HepG2 (cell line): ENCODE data around the gene DDX4. TPM values are rescaled to one million over a fixed set of nuclear protein-coding genes. Genes with fewer than 3 reads are reported as not detected.

Experiments used
- CBX5 ChIP-seq: sonication (generic); formaldehyde crosslinking; IDR thresholded peaks from 2 replicates; pipeline ENCODE4 v1.4.0; 2020; ENCODE audit warnings: missing genetic modification reagents, borderline replicate concordance
- ELF3 ChIP-seq: IDR thresholded peaks from 2 replicates; pipeline ENCODE4 v1.6.1; 2016; ENCODE audit warnings: missing genetic modification reagents, missing compliant biosample characterization
- GATA4 ChIP-seq: sonication (generic); IDR thresholded peaks from 2 replicates; pipeline ENCODE4 v1.6.1; 2016; ENCODE audit warnings: antibody characterized with exemption, low read depth, borderline replicate concordance
- KDM5A ChIP-seq: fragments of 200-600 bp; sonication (generic); IDR thresholded peaks from 2 replicates; pipeline ENCODE4 v1.7.0; 2018; ENCODE audit warnings: antibody characterized with exemption, mild to moderate bottlenecking, low read length, borderline replicate concordance
- TERF1 ChIP-seq: sonication (generic); formaldehyde crosslinking; IDR thresholded peaks from 2 replicates; pipeline ENCODE4 v1.8.0; 2022; ENCODE audit warnings: mild to moderate bottlenecking, missing genetic modification reagents, moderate library complexity
- TGIF2 ChIP-seq: IDR thresholded peaks from 2 replicates; pipeline ENCODE4 v1.6.1; 2016; ENCODE audit warnings: control low read depth, missing compliant biosample characterization
- THAP9 ChIP-seq: sonication (generic); formaldehyde crosslinking; IDR thresholded peaks from 2 replicates; pipeline ENCODE4; 2020; ENCODE audit warnings: missing genetic modification reagents, mild to moderate bottlenecking, borderline replicate concordance
- ZBED4 ChIP-seq: sonication (generic); formaldehyde crosslinking; IDR thresholded peaks from 2 replicates; pipeline ENCODE4 v1.4.0; 2020; ENCODE audit warnings: missing genetic modification reagents, borderline replicate concordance
- ZFP91 ChIP-seq: sonication (generic); formaldehyde crosslinking; IDR thresholded peaks from 2 replicates; pipeline ENCODE4 v1.9.0; 2022; ENCODE audit warnings: missing genetic modification reagents, mild to moderate bottlenecking, borderline replicate concordance
- ZNF646 ChIP-seq: sonication (generic); formaldehyde crosslinking; IDR thresholded peaks from 2 replicates; pipeline ENCODE4 v1.9.0; 2021; ENCODE audit warnings: mild to moderate bottlenecking, missing genetic modification reagents
- polyA plus RNA-seq, 8 experiments: library from polyadenylated mRNA; depleted of rRNA in 3 of 8; stranded (reverse) in 7 of 8; unstranded in 1 of 8; fragments of >200 nt; fragmentation: Illumina TruSeq in 4 of 8; extraction: Trizol in 4 of 8; gene quantifications; 2 replicates each; pipeline versions ENCODE4 v1.2.1 to v1.2.3, GENCODE V29; 2011 to 2016; ENCODE audit warnings: low read depth in 4 of 8, missing spikeins in 1 of 8, mixed read lengths in 1 of 8; ENCODE audit not compliant: insufficient read depth in 1 of 8
- total RNA-seq, 5 experiments: library from RNA; depleted of rRNA; stranded (reverse); fragments of >200 nt; fragmentation: Illumina TruSeq; extraction: Trizol; gene quantifications; 2 replicates each; pipeline ENCODE4 v1.2.3, GENCODE V29; 2016; ENCODE audit warnings: low read depth in 1 of 5

DDX4 gene
- total and polyA plus RNA-seq, 2 of the 13 experiments (the other 11 are each of a cell fraction or from before 2014, with no cell fraction given), result 0.05 TPM; not detected in 1

- TF ChIP-seq ZNF646 (CRISPR knock-in tag), result 0 out of 2 replicates have a peak, but pooled peaks have one; percentile 39
- TF ChIP-seq GATA4, result peak; percentile 68; the same call in 1 of the 2 replicates
- peak; percentile 84; the same call in 1 of the 2 replicates for TF ChIP-seq ZFP91 (CRISPR knock-in tag)
- TF ChIP-seq TGIF2 (CRISPR knock-in tag), result peak; percentile 23
- peak; percentile 65 for TF ChIP-seq KDM5A
- peak; percentile 78 for TF ChIP-seq ELF3 (CRISPR knock-in tag)
- no peak for TF ChIP-seq TERF1
- TF ChIP-seq CBX5 (CRISPR knock-in tag), result peak; percentile 43; the same call in 1 of the 2 replicates
- TF ChIP-seq ZBED4 (CRISPR knock-in tag), result peak; percentile 64; the same call in 1 of the 2 replicates
- TF ChIP-seq THAP9, result peak; percentile 60; the same call in 1 of the 2 replicates
These were observed 25.6 kb upstream of the DDX4 start, which contains the start of gene SLC38A9 (continued) for GRCh38 chr5:55712023-55712859.
